IPS-18a (cell line): ENCODE results near the gene FAM227B.
"Not testable (repeated sequence)": the region's sequence is repeated elsewhere in the genome, so short reads cannot be mapped to it uniquely, and the experiment has no call there.

Source experiments
- H3K27ac ChIP-seq: one replicate; pipeline ENCODE4 v1.5.1; 2013; ENCODE audit warnings: low read length
- H3K27me3 ChIP-seq: one replicate; pipeline ENCODE4 v1.6.1; 2013; ENCODE audit warnings: mild to moderate bottlenecking, low read length; ENCODE audit not compliant: control insufficient read depth, insufficient read depth
- H3K36me3 ChIP-seq: one replicate; pipeline ENCODE4 v1.6.1; 2013; ENCODE audit warnings: low read depth, low read length; ENCODE audit not compliant: control insufficient read depth
- H3K4me1 ChIP-seq: one replicate; pipeline ENCODE4 v1.6.1; 2013; ENCODE audit warnings: low read depth, low read length; ENCODE audit not compliant: control insufficient read depth
- H3K4me3 ChIP-seq: one replicate; pipeline ENCODE4 v1.5.1; 2013; ENCODE audit warnings: low read length
- H3K9ac ChIP-seq: one replicate; pipeline ENCODE4 v1.6.1; 2013; ENCODE audit warnings: mild to moderate bottlenecking, low read length, moderate library complexity
- H3K9me3 ChIP-seq: one replicate; pipeline ENCODE4 v1.6.1; 2013; ENCODE audit warnings: low read depth, low read length; ENCODE audit not compliant: control insufficient read depth

FAM227B gene

DNA sequence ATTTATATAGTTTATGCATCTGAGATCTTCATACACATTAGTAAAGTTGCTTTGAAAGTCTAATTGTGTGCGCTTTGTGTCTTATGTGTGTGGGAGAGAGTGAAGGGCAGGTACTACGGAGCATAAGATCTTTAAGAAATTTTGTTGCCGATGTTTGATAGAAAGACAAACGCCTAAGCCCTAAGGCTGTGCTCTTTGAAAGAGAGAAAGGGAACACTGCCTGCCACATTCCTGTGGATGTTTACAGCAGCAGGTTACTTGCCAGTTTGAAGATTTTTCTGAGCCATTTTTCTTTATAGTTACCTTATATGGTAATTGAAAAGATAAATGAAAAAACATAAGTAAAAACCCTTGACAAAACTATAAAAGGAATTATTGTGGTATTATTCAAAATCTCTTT, 17.2 kb upstream of the FAM227B start:
- no peaks in the 10 kb centered on the region for H3K27me3 ChIP-seq
- no peak overlapping the region for H3K4me3 ChIP-seq
- H3K9me3 ChIP-seq: no peaks in the 10 kb centered on the region
- H3K27ac ChIP-seq: no peak overlapping the region
- peaks cover 12% of the 10 kb centered on the region for H3K36me3 ChIP-seq
- H3K4me1 ChIP-seq: peaks cover 12% of the 10 kb centered on the region
- no peak overlapping the region for H3K9ac ChIP-seq

DNA sequence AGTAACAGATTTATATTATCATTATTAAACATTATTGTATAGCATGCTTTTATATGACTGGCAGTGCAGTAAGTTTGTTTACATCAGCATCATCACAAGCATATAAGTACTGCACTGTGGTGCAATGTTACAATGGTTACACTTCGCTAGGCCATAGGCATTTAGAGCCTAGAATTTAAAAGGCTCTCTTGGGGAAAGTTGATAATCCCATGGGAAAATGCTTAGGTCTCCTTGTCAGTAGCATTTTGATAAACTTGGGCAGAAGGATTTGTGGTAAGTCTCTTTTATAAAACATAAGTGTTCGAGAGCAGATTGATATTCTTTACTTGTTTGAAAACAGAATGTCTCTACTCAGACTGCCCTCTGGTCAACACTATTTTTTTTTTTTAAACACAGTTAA, 7.8 kb upstream of the FAM227B start:
- Histone ChIP-seq H3K36me3 (peaks cover 21% of the 10 kb centered on the region), H3K27ac (no peak overlapping the region)

DNA sequence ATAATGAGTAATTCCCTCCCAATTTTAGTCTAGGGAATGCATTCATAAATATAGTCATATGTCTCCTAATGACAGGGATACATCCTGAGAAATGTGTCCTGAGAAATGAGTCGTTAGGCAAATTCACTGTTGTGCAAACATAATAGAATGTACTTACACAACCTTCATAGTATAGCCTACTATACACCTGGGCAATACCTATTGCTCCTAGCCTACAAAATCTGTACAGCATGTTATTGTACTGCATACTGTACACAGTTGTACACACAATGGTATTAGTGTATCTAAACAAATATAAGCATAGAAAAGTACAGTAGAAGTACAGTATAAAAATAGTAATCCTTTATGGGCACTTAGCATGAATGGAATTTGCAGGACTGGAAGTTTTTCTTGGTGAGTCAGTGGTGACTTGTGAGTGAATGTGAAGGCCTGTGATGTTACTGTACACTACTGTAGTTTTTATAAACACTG, 6.8 kb upstream of the FAM227B start:
- Histone ChIP-seq H3K27ac (no peak overlapping the region), H3K9ac (no peak overlapping the region), H3K36me3 (peaks cover 21% of the 10 kb centered on the region), H3K4me3 (no peak overlapping the region), H3K9me3 (peaks cover 18% of the 10 kb centered on the region), H3K27me3 (no peaks in the 10 kb centered on the region), H3K4me1 (no peaks in the 10 kb centered on the region)

More for the DNA sequence above, 7.8 kb upstream of the FAM227B start:
- Histone ChIP-seq H3K4me1 (no peaks in the 10 kb centered on the region), H3K27me3 (no peaks in the 10 kb centered on the region), H3K9me3 (peaks cover 18% of the 10 kb centered on the region), H3K9ac (no peak overlapping the region), H3K4me3 (no peak overlapping the region)

DNA sequence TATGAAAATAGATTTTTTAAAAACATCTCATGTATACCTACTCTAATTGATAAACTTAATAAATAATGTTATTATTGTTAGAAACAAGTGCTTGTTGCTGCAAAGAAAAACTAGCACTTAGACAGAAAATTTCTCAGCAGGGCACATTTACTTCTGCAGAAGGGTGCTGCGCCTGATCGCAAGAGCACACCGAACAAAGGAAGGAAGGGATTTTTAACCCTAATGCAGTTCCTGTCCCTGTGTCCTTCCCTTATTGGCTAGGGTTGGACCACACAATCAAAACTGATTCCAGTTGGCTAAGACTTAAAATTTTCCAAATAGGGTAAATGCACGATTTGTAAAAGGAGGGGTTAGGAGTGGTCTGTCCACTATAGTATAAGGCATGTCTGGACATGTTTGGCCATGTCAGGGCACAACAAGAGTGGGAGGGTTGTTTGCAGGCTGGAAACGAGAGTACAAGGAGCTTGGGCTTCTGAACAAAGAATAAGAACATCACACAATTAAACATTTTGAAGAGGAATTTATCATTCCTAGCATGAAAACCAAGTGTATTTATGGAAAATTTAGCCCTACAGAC, 4.9 kb upstream of the FAM227B start:
- no peak overlapping the region for H3K4me3 ChIP-seq
- H3K27ac ChIP-seq: no peak overlapping the region
- H3K27me3 ChIP-seq: no peaks in the 10 kb centered on the region
- peaks cover 21% of the 10 kb centered on the region for H3K36me3 ChIP-seq
- peaks cover 7% of the 10 kb centered on the region for H3K4me1 ChIP-seq
- H3K9ac ChIP-seq: no peak overlapping the region
- peaks cover 18% of the 10 kb centered on the region for H3K9me3 ChIP-seq

DNA sequence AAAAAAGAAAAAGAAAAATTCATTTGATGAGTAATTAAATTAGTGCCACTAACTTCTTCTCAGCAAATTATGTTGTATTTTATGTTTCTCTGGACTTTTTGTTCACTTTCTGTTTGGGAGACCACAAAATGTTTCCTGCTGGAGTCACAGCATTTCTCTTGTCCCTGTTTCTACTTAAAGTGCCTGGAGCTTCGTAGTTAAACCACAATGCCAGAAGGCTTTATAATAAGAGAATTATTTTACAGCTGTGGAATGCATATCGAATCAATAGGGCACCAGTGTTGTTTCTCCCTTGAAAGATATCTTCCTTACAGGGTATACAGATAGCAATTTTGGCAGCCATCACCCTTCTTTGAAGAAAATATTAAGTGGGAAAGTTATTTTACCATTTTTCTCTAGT, 3.4 kb upstream of the FAM227B start:
- no peak overlapping the region for H3K27ac ChIP-seq
- H3K9me3 ChIP-seq: peaks cover 18% of the 10 kb centered on the region
- no peaks in the 10 kb centered on the region for H3K27me3 ChIP-seq
- peaks cover 21% of the 10 kb centered on the region for H3K36me3 ChIP-seq
- no peak overlapping the region for H3K4me3 ChIP-seq
- H3K9ac ChIP-seq: no peak overlapping the region
- H3K4me1 ChIP-seq: peaks cover 7% of the 10 kb centered on the region

DNA sequence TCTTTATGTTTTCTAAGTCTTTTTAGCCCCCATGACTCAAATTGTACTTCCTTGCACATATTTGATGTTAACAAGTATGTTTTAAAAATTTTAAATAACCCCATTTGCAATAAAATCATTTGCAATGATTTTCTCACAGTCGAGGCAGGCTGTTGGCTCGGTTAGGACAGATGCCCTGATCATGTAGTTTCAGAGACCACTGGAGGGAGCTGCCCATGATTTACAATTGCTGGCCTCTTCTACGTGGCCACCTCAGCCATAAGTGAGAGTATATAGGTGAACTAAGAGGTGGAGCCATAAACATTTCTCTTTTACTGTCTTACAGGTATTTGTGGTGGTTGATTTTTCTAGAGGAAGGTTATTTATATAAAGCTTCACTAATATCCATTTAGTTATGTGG, 1.9 kb upstream of the FAM227B start:
- no peaks in the 10 kb centered on the region for H3K27me3 ChIP-seq
- H3K4me3 ChIP-seq: peak overlapping the region; percentile 88
- H3K9me3 ChIP-seq: peaks cover 18% of the 10 kb centered on the region
- peaks cover 21% of the 10 kb centered on the region for H3K36me3 ChIP-seq
- peaks cover 7% of the 10 kb centered on the region for H3K4me1 ChIP-seq
- no peak overlapping the region for H3K27ac ChIP-seq
- H3K9ac ChIP-seq: no peak overlapping the region

DNA sequence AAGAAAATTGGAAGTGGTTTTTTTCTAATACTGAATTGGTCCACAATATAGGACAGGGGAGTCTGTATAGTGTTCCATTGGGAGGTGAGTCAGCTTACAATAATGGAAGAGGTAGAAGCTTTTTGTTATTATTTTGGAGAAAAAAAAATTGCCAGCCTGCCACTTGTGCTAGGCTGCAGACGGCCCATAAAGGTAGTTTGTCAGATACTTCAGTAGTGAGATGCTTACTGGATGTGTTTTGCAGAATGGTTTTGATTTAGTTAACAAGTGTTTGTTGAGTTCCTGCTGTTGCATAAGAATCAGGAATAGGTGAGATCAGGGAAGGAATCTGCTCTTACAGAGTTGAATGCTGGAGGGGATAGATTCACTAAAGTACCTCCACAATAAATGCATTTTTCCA, 1.3 kb upstream of the FAM227B start:
- Histone ChIP-seq H3K9me3 (peaks cover 18% of the 10 kb centered on the region), H3K27me3 (no peaks in the 10 kb centered on the region), H3K9ac (peak overlapping the region; percentile 93), H3K27ac (no peak overlapping the region), H3K4me1 (peaks cover 7% of the 10 kb centered on the region), H3K4me3 (peak overlapping the region; percentile 88), H3K36me3 (peaks cover 17% of the 10 kb centered on the region)

DNA sequence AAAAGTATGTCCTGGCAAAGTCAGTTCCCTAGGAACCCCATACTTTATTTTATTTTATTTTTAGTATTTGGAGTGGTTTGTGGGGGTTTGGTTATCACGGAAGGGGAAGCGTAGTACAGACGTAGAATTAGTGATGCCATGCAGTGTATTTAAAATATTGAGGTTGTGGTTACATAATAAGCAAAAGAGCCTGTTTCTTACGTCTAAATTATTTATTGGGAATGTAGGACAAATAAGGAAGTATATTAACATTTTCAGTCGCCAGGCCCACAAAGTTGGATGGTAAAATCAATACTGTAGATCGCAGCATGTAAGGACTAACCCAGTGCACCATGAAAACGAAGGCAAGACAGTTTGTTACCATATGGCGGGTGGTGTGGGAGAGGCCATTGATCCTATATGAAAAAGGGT, 788 bp upstream of the FAM227B start:
- peak overlapping the region; percentile 88 for H3K4me3 ChIP-seq
- peaks cover 7% of the 10 kb centered on the region for H3K4me1 ChIP-seq
- peaks cover 14% of the 10 kb centered on the region for H3K36me3 ChIP-seq
- peaks cover 18% of the 10 kb centered on the region for H3K9me3 ChIP-seq
- H3K27me3 ChIP-seq: no peaks in the 10 kb centered on the region
- H3K9ac ChIP-seq: peak overlapping the region; percentile 93
- peak overlapping the region; percentile 72 for H3K27ac ChIP-seq

DNA sequence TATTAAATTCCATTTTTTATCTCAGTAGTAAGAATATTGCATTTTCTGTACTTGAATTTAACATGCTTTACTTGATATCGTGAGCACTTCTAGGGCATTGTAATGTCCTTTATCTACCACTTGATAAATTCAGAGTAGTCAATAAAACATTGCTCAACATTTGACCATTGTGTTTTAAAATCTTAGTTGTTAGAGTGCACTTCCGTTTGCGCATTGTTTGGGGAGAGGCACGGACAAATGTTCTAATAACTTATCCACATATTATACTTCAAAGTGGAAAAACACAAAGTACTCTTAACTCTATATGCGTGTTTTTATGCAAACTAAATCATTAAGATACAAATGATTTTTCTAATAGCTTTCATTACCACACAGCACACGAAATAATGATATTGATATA, 419 bp downstream of the FAM227B start:
- peaks cover 7% of the 10 kb centered on the region for H3K4me1 ChIP-seq
- H3K9ac ChIP-seq: peak overlapping the region; percentile 93
- no peaks in the 10 kb centered on the region for H3K27me3 ChIP-seq
- H3K4me3 ChIP-seq: peak overlapping the region; percentile 88
- H3K9me3 ChIP-seq: peaks cover 12% of the 10 kb centered on the region
- H3K27ac ChIP-seq: no peak overlapping the region
- H3K36me3 ChIP-seq: peaks cover 5% of the 10 kb centered on the region

DNA sequence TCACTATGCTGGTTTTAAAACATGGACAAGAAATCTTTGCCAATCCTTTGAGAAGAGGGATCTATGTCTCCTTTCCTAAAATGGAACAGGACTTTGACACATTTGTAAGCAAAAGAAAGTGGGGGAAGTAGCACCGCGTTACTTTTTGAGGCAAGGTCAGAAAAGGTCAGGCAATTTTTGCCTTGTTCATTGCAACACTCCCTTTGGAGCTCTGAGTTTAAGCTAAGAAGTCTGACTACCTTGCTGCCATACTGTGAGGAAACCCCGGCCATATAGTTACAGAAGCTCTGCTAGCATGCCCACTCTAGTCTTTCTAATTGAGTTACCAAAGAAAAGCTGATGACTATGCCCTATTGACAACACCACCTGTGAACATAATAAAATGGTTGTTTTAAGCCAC, 1.4 kb downstream of the FAM227B start:
- Histone ChIP-seq H3K27ac (no peak overlapping the region), H3K36me3 (no peaks in the 10 kb centered on the region), H3K4me1 (peaks cover 7% of the 10 kb centered on the region), H3K9ac (no peak overlapping the region), H3K27me3 (no peaks in the 10 kb centered on the region), H3K4me3 (no peak overlapping the region), H3K9me3 (peaks cover 2% of the 10 kb centered on the region)

DNA sequence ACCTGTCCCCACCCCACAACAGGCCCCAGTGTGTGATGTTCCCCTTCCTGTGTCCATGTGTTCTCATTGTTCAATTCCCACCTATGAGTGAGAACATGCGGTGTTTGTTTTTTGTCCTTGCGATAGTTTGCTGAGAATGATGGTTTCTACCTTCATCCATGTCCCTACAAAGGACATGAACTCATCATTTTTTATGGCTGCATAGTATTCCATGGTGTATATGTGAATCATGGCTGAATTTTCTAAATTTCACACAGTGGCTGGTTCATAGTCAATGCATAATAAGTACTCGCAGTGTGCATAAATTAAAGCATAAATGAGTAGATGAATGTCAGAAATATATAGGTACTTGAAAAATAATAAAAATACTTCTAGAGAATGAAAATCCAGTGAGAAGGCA, 8.4 kb downstream of the FAM227B start:
- H3K4me1 ChIP-seq, H3K4me3 ChIP-seq, H3K27ac ChIP-seq, H3K27me3 ChIP-seq, H3K9me3 ChIP-seq, H3K36me3 ChIP-seq, H3K9ac ChIP-seq: not testable (repeated sequence)

DNA sequence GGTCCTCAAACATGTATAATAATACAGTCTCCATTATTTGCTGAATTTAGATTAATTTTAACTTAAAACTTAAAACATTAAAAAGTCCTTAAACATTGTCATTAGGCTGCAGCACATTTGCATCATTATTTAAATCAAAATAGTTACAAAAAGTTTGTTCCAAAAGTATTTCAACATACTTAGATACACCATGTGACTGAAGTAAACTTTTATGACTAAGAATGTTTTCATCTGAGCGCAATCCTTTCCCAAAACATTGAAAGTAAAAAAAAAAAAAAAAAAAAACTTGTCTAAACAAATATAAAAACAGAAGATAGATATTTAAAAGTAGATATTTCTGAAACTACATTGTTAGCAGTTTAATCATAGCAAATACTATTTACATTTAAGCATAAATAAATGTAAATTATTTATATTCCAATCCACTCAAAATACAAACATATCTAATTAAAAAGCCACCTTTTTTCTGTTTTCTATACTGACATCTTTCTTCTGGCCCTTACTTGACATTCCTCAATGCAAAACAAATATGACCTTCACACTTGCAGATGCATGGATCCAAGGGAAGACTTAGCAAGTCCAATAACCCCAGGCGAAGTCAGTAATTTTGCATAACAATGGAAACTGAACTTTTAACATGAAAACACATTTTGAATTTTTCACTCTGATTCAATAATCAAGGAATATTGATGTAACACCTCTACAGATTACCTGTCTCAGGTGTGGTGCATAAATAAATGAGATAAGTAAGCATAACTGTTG, 10.3 kb downstream of the FAM227B start:
- no peaks in the 10 kb centered on the region for H3K4me1 ChIP-seq
- H3K27ac ChIP-seq: no peak overlapping the region
- H3K9me3 ChIP-seq: no peaks in the 10 kb centered on the region
- no peak overlapping the region for H3K4me3 ChIP-seq
- H3K9ac ChIP-seq: no peak overlapping the region
- no peaks in the 10 kb centered on the region for H3K36me3 ChIP-seq
- H3K27me3 ChIP-seq: no peaks in the 10 kb centered on the region
